ENCODE results near the gene SEMA3F.

The SEMA3F gene

DNA sequence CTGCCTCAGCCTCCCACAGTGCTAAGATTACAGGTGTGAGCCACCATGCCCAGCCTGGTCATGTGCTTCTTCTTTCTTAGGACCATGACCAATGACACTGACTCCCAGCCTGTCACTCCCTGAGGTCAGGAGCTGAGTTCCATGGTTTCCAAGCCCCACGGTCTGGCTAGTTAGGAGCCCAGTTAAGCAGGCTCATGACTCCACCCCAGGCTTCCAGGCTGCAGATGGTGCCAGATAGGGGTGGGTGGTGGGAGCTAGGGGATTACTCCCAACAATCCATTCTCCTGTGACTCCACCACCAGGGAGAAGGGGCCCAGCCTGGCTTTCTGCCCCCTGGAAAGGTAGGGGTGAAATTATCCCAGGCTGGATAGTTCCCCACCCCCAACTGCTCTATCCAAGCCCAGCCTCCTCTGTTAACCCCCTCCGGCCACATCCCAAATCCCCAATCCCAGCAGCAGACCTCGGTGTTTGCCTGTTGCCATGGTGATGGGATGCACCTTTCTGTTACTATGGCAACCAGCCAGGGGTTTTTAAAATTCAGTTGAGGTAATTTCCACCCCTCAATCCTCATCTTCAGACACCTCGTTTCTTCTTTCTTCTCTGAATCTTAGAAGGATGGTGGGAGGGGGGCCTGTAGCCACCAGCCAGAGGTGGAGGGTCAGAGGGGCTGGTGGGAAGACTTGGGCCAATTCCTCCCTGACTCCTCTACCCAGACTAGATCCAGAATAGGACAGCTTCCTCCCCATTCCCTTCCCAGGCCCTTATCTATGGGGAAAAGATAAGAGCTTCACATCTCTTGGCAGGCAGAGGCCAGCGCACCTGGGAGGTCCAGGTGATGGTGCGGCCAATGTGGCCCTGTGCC lies 22.5 kb upstream of the SEMA3F start:
- FAIRE-seq, result no peak

DNA sequence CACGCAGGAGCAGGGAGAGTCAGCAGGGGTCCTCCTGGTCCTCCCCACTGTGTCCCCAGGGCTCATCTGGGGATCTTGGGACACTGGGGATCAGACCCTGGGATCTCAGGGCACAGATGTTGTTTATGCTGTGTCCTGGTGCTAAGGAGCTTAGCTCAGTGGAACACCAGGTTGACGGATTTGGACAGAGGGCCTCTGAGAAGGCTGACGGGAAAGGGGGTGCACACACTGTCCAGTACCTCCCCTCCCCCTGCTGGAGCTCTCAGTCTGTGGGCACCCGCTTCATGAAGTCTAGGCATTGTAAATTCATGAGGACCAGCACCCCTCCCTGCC lies 21.9 kb upstream of the SEMA3F start:
- FAIRE-seq, result no peak

DNA sequence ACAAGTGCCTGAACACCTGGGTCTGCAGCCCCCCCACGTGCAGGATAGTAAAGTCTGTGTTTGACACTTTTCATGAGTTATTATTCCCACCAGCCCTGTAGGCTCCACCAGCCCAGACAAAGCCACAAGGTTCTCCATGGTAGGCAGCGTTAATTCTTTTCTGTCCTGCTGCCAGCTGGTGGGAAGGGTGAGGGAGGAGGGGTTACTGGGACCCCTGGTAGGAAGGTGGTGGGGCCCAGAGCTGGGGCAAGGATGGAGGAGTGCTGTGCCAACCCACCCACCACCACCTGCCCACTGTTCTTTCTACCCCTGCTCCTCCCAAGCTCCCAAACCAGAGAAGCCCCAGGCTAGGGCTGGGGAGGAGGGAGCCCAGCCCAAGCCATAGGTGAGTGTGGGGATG lies 20.8 kb upstream of the SEMA3F start:
- FAIRE-seq, result no peak

DNA sequence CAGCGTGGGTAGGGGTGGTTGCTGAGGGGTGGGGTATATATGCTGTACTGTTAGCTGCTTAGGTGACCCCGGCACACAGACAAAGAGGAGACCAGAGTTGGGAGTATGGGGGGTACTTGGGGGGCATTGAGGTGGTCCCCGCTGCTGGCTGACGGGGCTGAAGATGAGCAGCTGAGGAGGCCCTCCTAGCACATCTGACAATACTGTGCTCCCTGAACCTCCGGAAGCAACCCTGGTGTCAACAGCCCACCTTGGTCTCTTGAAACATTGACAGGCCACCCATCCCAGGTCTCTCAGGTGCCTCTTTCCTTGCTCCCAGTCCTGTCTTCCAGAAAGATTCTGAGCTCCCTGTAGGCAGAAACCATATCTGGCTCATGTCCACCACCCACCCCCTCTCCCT lies 19.2 kb upstream of the SEMA3F start:
- no peak for FAIRE-seq

DNA sequence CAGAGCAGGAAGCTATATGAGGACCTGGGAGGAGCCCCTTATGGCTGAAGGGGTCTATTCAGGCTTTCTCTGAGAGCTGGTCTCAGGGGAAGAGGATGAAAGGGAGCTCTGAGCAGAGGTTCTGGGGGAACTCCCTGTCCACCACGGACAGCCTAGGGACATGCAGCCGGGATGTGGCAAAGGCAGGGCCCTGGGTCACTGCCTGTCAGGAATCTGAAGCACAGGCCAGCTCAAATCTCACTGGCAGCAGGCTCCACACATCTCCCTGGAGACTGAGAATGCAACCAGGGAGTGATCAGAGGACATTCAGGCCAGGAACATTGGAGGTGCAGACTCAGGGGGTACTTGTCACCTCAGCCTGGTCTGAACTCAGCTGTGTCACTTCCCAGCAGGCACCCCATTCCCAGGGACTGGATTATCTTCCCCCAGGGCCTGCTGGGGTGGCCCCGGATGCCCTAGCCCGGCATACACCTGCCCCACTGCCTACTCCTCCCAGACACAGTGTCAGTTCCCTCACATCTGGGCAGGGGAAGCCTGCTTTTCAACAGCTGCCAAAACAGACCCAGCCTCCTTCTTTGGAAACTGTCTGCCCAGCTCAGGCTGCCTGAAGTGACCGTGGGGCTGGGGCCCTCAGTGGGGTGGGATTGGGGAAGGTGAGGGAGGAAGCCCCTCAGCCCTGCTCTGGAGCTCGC lies 18.3 kb upstream of the SEMA3F start:
- no peak for FAIRE-seq

DNA sequence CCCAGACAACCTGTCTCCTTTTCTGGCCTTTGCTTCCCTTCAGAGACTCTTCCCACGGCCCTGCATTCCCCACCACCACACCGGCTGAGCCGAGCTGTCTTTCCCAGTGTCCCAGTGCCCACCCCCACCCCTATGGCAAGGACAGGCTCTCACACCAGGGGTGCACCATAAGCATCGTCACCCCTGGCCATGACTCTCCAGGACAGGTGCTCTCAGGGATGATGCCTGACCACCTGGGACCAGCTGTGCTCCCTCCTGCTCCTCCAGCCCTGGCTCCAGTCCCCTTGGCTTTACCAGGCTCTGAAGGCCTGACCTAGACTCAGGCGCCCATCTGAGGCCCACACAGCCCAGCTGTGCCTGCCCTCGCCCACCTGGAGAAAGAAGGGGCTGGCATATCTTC lies 17.6 kb upstream of the SEMA3F start:
- FAIRE-seq, result no peak

DNA sequence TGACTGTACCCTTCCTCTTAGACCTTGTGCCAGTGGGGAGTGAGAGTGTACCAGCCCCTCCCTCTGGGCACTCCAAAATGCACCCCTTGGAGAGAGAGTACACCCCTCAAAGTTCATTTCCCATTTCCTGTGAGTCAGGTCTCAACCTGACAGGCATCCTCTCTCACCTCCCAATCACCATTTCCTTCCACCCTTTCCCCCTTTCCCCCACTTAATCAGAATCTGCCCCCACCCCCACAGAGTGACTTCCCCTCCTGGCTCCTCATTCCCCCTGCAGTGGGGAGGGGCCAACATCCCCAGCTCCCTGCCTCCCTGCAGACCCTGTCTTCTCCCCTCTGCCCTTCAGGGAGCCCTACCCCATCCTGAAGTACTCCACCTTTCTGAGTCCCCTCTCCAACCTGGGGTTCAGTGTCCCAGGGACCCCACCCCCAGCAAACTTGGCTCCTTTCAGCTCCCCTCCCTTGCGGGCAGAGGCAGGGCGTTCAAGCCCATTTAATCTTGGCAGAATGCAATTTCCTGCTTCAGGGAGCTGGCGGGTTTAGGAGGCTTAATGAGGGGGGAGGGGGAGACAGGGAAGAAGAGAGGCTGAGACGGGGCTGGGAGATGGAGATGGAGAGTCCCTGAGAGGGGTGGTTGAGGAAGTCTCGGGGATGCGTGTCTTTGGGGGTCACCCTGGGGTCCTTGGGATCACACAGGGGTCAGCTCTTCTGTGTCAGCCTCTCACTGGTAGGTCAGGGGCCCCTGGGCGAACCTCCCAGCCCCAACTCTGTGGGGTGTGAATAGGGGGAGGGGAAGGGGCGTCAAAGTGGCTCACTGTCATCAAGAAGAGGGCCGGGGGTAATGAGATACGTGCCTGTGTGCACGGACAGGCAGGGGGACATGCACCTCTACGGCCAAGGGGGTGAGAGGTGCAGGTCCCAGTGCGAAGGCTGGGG lies 16.6 kb upstream of the SEMA3F start:
- no peak for FAIRE-seq

DNA sequence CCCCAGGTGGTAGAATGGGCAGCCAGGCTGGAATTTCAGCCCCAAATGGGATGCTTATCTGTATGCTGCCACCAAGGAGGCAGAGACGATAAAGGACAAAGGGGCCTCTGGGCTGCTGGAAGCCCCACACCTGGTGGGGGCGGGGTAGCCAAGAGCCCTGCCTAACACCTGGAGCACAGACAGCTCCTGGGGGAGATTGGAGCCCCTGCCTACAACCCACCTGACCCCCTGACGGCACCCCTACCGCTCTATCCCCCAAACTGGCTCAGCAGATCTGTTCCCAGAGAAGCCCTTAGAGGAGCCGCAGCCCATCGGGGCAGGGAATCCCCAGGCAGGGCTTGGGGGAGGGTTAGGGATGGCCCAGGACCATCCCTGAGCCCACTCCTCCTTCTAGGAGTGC lies 15.8 kb upstream of the SEMA3F start:
- FAIRE-seq, result no peak

DNA sequence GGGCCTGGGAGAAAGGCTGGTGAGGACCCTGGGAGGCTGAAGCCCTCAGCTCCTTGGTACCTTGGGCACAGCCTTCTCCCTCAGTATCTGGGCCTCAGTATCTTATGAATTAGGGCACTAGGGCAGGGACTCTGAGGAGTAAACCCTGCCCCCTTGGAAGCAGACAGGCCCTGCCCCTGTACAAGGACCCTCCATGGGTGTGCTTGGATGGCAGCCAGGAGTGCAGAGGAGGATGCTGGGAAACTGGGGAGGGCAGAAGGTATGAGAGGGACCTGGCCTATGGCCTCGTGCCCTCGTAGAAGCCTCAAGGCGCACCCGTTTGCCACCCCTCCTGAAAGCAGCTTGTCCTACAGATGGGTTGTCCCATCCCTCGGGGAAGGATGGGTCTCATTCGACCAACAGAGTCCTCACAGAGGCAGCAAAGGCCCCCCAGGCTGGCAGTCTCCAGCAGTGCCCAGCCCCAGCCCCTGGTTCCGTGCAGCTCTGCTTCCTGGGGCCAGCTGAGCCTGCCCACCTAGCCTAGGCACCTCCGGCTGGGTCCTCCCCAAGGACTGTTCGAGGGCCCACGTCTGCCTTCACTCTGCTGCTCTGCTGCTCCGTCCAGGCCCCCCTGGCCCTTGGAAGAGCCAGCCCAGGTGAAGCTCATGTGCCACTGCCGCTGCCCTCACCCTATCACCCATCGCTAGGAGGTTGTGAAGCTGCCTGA lies 15.3 kb upstream of the SEMA3F start:
- no peak for FAIRE-seq

DNA sequence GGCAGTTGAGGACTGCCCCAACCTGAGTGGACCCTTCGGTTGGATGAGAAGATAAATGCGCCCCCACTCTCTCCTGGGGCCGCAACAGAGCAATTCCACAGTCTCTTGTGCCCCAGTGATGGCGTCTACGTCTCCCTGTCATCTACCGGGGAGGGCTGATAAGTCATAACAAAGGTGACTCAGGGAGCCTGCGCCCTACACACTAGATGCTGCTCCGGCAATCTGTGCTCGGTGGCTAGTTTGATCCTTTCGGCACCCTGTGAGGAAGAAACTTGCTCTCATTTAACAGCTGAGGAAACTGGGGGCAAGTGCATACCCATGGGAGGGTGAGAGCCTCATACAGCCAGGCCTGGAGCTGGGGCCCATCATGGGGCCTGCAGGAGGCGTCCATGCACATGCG lies 14.1 kb upstream of the SEMA3F start:
- FAIRE-seq, result no peak

DNA sequence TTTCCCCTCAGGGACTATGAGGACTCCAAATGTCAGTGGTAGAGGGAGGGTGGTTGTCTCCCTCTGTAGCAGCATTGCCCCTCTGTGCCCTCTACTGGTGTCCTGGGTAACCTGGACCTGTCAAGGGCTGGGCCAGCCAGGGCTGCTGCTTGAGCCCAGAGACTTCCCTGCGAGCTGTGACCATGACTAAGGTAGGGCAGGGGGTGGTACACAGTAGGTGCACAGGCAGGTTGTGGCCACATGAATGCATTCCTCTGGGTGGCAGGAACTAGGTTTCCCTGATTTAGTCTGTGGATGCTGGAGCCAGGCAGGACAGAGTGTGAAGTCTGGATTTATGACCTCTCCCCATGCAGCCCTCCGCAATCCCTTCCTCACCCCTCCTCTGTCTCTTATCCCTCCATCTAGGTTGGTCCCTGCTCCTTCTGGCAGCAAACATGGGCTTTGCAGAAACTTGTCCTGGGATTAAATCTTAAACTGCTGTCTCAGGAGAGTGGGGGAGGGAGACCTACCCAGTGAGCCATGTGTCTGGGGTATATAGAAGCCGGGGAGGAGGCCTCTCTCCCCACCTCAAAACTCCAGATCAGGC lies 8.7 kb upstream of the SEMA3F start:
- no peak for FAIRE-seq

DNA sequence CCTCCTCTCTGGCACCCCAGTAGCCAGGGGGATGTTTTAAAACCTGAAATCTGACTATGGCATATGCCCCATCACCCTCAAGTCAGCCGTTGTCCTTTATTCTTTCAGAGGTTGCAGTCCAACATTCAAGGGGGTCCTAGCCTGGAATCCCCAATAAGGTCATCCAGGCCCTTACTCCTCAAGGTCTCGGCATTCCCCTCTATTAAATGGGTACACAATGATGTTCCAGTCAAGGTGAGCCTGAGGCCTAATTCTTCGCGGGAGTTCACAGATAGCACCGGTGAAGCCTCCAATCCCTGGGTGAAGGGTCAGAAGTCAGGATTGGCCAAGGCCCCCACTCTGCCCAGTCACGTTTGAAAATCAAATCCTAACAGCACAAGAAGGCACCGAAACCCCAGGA lies 8.1 kb upstream of the SEMA3F start:
- no peak for FAIRE-seq

DNA sequence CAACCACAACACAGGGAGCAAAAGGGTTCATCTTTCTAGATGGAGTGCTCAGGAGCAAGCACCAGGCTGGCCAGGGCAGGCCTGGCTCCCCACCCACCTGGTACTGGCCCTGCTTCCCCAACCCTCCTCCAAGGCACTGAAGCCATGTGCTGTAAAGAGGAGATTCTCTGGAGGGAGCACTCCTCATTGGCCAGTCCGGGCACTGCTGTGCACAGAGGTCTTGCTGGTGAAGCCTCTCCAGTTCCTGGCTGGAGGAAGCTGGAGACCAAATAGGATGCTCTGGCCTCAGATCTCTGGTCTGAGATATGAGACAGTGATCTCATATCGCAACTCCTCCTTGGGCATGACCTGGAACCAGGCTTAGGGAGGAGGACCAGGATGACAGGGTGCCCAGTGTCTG lies 7.7 kb upstream of the SEMA3F start:
- no peak for FAIRE-seq

DNA sequence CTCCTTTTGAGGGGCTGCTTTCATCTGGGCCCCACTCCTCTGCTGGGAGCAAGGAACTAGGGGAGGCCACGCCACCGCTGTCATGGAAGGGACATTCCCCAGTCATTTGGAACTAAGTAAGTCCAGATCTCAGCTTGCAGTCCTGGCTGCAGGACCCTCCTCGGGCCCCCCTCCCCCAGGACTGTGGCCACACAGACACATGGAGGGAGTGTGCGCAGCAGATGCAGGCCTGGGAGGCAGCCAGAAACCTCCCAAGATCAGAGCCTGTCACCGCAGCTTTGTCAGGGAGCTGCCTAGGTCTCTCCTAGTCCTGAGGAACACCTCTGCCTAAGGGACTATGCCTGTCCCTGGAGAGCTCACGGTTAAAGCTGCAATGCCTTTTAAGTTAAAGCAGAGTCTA lies 7.3 kb upstream of the SEMA3F start:
- FAIRE-seq, result no peak

DNA sequence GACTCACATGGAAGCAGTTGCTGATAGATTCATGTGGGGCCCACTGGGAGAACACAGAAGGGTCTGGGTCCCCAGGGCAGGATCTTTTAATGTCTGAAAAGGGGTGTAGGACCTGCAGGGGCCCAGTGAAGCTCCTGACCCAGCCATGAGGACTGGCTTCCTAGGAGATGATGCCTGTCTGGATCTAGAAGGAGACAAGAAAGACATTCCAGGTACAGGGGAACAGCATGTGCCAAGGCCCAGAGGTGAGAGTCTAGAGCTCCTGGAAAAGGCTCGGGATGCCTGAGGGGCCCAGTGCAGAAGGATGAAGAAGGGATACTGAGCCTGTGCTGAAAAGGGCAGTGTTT lies 4.7 kb upstream of the SEMA3F start:
- no peak for FAIRE-seq

DNA sequence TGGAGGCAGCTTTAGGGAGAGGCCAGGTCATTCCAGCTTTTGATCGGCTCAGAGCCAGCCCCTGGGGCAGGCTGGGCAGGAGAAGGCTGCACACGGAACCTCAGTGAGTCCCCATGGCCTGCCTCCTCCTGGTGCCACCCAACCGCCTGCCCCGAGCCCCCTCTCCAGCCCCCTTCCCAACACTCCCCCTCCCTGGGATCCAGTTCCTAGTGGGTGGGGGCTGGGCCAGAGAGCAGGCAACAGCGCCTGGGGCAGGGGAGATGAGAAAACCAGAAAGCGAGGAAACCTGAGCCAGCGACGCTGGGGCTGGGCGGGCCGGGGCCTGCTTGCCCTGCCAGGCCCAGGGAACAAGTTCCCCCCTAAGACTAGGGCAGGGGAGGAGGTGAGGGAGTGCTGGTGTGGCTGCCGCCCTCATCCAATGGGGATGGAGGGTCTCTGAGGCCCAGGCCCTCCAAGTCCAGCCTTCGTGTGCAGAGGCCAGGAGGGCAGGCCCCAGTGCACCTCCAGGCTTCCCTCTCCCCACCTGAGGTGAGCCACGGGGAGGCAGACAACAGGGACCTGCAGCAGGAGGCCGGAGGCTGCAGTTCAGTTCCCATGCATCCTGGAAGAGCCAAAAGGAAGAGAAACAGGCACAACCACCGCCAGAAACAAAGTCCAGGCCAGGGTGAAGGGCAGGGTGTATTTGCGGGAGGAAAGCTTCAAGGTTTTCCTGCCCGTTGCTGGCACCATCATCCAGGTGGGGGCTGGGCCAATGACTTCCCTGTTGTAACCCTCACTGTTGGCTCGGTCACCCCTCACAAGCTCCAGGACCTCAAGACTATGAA lies 4.0 kb upstream of the SEMA3F start:
- FAIRE-seq, result no peak

DNA sequence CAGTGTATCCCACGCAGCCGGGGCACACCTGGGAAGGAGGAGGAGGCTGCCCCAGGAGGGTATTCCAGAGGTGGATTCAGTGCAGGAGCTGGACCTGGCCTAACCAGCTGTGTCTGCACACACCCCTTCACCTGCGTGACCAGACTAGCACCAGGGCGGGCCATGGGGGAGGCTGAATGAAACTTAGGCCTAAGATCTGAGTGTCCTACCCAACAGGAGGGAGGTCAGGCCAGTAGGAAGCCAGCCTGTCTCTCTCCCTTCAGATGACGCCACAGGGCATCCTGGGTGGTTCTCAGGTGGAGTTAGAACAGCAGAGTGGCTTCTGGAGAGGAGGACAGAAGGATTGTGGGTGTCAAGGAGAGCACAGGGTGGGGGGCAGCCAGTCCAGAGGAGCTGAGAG lies 3.4 kb upstream of the SEMA3F start:
- FAIRE-seq, result no peak

DNA sequence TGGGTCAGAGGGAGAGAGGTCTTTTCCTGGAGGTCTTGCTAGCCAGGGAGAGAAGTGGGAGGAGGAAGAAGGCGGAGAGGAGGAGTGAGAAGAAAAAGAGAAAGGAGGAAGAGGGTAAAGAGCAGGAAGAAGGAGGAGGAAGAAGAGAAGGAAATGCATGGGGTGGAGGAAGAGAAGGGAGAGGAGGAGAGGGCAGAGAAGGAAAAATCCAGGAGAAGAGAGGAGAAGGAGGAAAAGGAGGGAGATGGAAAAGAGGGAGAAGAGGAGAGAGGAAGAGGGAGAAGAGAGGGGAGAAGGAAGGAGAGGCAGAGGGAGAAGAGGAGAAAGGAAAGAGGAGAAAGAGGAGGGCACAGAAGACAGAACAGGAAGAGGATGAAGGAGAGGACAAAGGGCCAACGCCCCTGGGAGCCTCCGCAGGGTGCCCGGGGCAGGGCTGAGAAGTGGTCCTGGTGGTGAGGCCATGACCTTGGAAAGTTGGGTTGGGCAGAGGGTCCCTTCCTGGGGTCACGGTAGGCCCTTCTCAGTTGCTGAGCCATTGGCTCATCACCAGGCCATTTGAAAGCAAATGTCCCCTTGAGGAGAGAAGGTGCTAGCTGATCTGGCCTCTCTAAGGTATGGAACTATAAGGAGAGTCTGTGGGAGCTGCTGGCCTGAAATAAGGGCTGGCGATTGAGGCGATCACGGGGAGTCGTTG lies 1.2 kb upstream of the SEMA3F start:
- no peak for FAIRE-seq

DNA sequence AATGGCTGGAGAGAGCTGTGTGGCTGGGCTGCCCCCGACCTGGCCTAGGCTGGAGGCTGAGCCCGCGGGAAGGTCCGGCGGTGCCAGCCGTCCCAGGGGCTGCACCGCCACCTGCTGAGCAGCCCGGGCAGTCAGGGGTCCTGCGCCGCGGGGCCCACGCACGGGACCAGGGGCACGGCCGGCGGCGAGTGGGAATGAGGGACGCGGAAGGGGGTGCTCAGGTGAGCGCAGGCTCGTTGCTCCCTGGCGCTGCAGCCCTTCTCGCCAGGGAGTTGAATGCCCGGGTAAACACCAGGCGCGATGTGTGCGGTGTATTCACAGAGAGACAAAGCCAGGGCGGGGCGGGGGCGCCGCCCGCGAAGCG lies 666 bp upstream of the SEMA3F start:
- no peak for FAIRE-seq

DNA sequence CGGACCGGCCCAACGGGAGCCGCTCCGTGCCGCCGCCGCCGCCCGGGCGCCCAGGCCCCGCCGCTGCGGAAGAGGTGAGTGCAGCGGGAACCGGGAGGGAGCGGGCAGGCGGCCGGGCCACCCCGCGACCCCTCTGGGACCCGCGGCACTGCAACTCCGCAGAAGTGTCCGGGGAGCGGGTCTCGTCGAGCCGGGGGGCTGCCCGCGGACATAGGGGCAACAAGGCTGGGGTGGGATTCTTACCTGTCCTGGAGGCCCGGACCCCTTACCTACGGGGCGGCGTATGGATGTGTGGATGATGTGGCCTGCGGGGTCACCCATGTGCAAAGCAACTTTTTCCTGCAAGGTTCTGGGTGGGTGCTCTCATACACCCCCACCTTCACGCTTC lies 361 bp downstream of the SEMA3F start:
- FAIRE-seq, result no peak

DNA sequence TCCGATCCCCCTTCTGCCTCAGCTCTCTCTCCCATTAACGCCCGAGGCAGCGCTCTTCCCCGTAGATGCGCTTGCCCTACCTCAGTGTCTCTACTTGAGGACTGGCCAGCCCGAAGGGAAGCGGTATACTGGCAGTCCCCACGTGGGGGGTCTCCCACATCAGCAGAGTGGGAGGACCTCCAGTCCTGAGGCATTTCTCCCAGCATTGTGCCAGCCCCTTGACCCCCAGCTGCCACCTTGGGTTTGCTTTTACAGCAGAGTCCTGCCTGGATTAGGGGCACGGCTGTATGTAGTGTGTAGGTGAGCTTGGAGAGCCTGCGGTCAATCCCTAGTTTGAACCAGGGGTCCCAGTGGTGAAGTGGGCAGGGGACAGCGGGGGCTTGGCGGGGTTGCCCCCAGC lies 767 bp downstream of the SEMA3F start:
- no peak for FAIRE-seq

Data from A204.1 (cell line).